Measurements from ENCODE around the gene MSLN.
"Not testable (repeated sequence)": the region's sequence is repeated elsewhere in the genome, so short reads cannot be mapped to it uniquely, and the experiment has no call there.

MSLN gene

DNA sequence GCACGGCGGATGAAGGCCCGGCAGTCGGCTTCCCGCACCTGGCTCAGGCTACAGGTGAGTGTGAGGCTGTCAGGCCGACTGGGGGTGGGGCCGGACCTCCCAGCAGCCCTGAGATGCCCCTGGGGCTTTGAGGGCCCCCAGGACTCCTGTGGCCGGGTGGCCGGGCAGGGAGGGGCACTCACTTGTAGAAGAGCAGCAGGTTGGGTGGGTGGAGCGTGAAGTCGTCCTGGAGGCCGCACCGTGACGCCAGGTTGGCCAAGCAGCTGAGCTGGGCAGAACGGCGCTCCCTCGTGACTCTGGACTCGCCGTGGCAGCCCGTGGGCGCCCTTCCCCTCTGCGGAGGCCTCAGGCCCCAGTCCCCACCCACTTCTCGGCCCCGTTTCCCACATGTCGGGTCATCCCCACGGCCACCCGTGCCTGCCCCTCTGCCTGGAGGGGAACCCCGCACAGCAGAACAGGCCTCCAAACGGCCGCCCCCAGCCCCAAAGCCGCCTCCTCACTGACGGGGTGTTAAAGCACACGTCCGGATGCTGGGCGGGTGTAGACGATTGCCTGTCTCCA lies 14.8 kb downstream of the MSLN start:
- DNase-seq (ENCODE audit: low read depth in 2 of 2): no peak

DNA sequence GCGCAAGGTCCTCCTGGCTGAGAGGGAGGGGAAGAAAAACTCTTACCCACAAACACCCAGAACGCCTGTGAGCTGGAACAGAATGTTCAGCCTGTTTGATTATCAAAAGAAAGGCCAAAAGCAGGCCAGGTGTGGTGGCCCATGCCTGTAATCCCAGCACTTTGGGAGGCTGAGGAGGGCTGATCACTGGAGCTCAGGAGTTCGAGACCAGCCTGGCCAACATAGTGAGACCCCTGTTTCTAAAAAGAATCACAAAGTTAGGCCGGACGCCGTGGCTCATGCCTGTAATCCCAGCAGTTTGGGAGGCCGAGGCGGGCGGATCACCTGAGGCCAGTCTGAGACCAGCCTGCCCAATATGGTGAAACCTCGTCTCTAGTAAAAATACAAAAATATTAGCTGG lies 15.8 kb downstream of the MSLN start:
- DNase-seq (ENCODE audit: low read depth in 2 of 2): not testable (repeated sequence)

DNA sequence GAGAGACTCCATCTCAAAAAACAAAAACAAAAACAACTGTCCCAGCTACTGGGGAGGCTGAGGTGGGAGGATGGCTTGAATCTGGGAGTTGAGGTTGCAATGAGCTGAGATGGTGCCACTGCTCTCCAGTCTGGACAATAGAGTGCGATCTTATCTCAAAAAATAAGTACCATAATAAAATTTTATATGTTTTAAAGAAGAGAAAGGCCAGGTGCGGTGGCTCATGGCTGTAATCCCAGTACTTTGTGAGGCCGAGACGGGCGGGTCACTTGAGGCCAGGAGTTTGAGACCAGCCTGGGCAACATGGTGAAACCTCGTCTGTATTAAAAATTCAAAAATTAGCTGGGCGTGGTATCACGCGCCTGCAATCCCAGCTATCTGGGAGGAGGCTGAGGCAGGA lies 16.3 kb downstream of the MSLN start:
- no peak for DNase-seq (ENCODE audit: low read depth in 2 of 2)

DNA sequence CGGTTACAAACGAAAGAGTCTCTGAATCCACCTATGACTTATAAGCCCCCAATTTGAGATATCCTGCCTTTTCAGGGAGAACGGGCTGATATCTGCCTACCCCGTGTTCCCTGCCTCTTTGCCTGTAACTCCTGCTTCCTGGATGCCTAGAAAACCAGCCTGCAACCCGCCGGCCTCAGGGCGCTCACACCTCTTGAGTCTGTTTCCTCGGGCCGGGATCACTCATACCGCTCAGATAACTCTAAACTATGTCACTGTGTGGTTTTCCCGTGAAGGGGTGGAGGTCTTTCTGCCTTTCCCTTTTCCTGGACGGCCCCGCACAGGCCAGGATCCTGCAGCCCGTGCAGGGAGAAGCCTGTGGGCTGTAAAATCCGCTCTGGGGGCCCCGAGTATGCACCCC lies 17.3 kb downstream of the MSLN start:
- DNase-seq (ENCODE audit: low read depth in 2 of 2): no peak

DNA sequence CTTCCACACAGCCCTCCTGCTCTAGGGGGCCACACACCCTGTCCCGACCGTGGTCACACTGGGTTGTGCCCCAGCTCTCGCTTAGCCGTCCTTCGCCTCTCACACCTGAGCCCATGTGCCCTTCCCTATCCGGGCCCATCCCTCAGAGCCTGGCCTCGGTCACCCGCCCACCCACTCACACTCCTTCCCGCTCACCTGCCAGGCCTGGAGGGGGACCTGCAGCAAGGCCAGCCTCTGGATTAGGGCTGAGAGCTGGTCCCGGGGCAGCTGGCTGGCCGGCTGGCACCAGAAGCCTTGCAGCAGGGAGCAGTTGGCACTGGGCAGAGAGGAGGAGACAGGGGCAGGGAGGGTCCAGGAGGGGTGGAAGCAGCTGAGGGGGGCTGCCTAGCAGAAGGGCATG lies 17.9 kb downstream of the MSLN start:
- DNase-seq (ENCODE audit: low read depth in 2 of 2): no peak

DNA sequence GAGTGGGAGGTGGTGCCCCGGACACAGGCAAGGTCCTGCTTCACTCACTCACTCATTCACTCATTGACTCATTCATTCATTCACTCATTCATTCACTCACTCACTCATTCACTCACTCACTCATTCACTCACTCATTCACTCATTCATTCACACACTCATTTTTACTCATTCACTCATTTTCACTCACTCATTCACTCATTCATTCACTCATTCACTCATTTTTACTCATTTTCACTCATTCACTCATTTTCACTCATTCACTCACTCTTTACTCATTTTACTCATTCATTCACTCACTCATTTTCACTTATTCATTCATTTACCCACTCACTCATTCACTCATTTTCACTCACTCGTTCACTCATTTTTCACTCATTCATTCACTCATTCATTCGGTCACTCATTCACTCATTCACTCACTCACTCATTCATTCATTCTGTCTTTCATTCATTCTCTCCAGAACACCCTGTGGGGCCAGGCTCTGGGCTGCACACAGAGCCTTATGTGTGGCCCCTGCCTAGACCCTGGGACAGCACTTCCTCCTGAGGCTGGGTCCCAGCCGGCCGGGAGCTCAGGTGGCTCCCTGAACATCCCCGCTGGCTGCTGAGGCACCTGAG lies 18.5 kb downstream of the MSLN start:
- DNase-seq (ENCODE audit: low read depth in 2 of 2): no peak

DNA sequence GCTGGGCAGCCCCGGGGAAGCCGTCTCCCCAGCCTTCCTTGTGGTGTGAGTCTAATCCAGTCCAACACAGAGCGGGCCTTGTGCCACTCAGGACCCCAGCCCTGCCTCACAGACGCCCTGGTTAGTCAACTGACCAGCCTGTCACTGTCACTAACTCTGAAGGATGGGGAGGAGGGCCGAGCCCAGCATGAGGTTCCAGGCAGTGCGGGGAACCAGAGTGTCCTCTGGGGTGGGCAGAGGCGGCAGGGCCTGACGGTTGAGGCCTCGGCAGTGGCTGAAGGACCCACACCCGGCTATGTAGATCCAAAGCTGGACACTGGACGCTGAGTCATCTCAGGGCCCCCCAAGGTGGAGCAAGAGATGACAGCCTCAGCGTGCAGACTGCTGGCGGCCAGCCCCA lies 19.0 kb downstream of the MSLN start:
- no peak for DNase-seq (ENCODE audit: low read depth in 2 of 2)

DNA sequence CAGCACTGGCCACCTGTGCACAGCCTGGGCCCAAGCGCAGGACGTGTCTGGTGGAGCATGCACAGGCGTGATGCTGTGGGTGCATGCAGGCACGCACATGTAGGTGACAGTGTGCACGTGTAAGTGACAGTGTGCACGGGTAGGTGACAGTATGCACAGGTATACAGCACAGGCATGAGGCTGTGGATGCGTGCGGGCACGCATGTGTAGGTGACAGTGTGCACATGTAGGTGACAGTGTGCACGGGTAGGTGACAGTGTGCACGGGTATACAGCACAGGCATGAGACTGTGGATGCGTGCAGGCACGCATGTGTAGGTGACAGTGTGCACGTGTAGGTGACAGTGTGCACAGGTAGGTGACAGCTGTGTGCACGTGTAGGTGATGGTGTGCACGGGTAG lies 19.8 kb downstream of the MSLN start:
- DNase-seq (ENCODE audit: low read depth in 2 of 2): no peak

DNA sequence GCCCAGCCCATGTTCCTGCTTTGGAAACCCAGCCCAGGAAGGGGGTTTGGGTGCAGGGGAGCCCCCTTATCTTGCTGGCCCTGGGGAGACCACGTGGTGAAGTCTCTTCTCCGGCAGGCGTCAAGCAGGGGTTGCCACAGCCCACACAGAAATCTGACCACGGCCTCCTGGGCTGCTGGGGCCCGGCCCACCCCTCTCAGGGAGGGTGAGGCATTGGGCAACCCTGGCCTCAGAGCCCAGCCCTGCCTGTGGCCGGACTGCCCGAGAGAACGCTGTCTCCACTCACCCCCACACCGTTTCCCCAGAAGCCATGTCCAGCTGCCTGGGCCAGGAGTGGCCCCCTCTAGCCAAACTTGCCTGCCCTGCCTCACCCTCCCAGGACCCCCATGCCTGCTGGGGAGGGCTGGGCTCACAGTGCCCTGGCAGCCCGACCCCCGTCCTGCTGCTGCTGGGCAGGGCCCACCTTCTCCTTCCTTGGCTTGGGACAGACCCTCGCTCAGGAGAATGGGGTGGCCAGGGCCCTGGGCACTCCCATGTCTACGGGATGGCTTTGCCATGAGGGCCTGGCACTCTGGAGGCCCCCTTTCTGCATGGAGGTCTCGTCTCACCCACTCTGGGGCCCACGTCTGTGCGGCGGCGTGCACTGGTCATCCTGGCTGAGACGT lies 20.9 kb downstream of the MSLN start:
- no peak for DNase-seq (ENCODE audit: low read depth in 2 of 2)

DNA sequence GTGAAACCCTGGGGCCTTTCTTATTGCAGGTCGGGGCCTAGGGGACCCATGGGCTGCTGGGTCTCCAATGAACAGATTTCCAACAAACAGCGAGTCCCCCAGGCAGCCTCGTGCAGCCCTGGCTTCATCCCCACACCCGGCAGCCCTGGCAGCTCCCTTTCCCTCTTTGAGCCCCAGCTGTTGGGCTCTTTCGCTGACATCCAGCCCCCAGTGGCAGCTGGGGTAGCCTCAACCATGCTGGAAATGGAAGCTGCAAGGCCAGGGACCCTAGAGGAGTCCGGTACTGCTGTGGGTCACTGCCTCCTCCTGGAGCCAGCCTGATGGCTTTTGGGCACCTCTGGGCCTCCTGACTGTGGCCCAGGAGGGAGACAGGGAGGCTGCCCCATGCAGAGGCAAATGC lies 21.7 kb downstream of the MSLN start:
- DNase-seq (ENCODE audit: low read depth in 2 of 2): no peak

DNA sequence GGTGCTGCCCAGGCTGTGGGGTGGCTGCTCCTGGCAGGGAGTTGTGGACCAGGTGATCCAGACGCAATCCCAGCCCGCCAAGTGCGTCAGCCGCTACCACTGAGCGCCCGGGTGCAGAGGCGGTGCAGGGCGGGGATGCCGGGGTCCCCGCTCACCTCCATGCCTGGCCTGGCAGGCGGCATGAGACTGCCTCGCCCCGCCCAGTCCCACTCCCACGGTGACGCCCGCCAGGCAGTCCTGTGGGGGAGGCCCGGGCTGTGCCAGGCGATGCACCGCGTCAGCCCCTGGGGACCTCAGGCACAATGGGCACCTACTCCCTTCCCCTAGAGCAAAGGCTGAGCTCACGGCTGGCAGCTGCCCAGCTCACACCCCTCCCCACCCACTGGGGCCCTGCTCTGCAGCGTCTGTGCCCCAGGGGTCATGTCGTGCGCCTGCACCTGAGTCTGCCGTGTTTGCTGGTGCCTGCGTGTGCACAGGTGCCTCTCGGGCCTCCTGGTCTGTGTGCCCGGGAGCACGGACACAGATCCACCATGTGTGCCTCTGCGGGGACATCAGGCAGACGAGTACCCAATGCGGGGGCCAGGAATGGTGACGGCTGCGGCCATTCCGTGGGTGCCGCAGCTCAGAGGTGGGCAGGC lies 22.4 kb downstream of the MSLN start:
- DNase-seq (ENCODE audit: low read depth in 2 of 2): no peak

DNA sequence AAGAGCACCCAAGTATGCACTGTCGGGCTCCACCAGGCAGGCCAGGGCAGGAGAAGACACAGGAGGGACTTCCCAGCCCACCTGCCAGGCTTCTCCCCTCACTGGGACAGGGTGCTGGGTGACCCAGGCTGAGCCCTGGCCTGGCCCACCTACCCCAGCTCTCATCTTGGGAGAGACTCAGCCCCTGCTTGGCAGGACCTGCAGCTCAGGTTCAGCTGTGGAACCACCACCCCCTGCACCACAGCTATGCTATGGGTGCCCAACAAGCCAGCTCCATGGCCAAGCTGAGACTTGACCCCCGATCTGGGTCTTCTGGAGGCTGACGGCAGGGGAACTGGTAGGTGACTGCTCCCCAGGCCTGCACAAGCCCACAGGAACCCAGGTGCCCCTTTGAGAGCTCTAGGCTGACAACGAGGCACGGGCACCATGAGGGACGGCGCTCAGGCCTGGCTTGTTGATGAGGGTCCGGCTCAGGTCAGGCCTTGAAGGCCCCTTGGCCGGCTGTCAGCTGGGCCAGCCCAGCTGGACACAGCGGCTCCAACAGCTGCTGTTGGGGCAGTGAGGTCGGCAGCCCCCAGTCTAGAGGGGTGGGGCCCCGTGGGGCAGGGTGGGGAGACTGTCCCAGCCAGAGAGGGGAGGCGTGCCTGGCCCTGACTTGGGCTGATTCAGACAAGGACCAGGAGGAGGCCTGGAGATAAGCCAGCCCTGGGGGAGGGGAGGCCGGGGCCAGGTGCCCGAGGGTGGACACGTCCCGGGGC lies 23.0 kb downstream of the MSLN start:
- no peak for DNase-seq (ENCODE audit: low read depth in 2 of 2)

DNA sequence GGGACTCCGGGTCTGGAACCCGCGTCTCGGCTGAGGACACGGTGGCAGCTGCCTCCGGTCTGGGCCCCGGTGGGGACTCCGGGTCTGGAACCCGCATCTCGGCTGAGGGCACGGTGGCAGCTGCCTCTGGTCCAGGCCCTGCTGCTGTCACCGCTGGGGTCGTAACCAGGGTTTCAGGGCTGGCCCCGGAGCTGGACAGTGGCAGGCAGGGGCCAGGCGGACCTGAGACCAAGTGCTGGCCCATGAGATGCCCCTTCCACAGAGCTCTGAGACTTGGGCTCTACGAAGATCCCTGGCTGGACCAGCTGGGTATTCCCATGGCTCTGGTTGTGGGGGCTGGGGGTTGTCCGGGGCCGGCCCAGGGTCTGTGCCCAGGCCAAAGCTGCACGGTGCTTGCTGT lies 23.9 kb downstream of the MSLN start:
- no peak for DNase-seq (ENCODE audit: low read depth in 2 of 2)

DNA sequence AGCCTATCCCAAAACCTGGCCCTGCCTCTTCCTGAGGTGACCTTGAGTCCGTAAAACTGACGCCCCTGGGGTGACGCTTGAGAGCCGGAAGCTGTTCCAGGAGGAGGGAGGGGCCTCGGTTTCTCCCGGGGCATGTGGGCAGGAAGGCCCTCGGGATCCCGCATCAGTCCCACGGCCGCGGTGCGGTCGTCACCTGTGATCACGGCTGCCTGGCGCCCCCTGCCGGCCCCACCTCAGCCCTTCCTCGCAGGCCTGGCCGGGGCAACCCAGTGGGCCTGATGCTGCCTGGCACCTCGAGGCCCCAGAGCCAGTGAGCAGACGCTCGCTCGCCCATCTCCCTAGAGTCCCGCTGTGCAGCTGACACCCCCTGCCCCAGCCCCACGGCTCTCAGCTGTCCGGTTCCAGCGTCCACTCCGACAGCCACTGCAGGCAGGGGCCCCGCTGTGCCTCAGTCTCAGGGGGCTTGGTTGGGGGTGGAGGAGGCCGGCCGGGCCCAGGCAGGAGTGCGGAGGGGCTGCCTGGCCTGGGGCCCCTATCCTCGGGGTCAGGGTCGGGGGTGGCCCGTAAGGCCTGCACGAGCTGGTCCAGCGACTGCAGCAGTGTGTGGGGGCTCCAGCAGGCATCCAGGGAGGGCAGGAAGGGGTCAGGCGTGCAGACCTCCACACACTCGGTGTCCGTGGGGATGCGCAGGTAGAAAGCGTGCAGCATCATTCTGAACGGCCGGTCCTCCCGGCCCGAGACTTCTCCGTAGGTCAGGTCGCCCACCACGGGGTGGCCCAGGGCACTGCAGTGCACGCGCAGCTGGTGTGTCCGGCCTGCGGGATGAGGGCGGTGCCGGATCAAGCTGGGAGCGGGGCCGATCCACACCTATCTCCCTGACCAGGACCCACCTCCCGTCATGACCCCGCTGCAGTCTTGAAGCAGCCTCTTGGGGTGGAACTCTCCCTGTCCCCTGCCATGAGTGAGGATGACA lies 25.3 kb downstream of the MSLN start:
- peak; percentile 71 to 77 for DNase-seq (ENCODE audit: low read depth in 2 of 2)

DNA sequence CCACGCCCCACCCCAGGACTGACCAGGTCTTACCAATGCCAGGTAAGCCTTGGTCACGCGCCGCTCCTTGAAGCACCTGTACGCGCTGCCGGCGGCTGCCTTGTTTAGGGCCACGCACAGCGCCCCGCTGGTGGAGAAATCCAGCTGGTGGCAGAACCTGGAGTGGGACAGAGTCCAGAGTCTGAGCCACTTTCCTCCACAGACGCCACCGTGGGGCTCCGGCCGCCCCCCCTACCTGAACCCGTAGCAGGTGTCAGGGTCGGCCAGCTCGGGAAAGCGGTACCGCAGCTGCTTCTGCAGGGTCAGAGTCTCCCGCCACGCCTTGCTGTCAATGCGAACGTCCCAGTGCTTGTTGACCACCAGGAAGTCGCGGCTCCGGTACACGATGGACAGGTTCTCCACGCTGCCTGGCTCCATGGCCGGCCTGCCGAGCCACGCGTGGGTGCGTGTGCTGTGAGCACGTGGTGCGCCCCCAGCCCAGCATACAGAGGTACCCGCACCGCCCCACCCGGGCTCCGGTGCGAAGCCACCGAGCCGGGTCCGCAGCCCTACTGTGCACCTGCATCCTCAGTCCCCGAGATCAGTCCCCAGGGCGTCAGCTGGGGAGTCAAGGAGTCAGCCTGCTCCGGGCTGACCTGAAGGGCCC lies 26.9 kb downstream of the MSLN start:
- no peak for DNase-seq (ENCODE audit: low read depth in 2 of 2)

DNA sequence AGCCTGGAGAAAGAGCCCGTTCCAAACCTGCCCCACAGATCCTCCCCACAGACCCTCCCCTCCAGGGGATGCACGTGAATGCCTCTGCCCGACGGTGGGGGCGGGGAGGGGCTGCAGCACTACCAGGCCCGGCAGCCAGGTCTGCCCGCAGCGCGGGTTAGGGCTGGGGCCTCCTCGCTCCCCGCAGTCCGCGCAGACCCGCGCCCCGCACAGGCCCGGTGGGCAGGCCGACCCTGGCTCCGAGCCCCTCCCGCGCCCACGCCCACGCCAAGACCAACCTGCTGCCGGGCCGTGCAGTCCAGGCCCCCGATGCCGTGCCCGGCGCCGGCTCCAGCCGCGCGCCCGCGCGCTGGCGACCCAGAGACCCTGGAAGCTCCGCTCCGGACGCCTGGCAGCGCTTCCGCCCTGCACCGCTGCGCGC lies 27.5 kb downstream of the MSLN start, which contains the start of gene RPUSD1:
RPUSD1 (minus strand) TSS at position 404 of the 421 bp plus-strand sequence. CDS start 644 bp downstream, outside the sequence.
- DNase-seq (ENCODE audit: low read depth in 2 of 2): no peak

DNA sequence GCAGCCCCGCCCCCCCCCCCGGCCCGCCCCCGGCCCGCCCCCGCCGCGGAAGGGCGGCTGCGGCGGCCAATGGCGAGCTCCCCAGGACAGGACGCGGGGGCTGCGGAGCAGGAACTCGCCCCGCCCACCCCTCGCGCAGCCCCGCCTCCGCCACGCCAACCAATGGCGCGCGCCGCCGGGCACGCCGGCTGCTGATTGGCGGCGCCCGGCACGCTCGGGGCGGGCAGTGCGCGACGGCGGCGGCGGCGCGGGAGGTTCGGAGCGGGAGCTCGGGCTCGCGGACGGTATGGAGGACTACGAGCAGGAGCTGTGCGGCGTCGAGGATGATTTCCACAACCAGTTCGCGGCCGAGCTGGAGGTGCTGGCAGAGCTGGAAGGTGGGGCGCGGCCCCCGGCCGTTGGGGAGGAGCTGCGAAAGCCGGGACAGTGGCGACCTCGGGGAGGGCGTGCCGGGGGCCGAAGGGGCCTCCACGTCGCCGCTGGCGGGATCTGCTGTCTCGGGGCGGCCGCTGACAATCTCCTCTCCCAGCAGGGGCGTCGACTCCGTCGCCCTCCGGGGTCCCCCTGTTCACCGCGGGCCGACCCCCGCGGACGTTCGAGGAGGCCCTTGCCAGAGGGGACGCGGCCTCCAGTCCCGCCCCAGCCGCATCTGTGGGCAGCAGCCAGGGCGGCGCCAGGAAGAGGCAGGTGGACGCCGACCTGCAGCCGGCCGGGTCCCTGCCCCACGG lies 28.0 kb downstream of the MSLN start, which contains the start of gene CHTF18:
CHTF18 (plus strand) TSS at position 222 of the 728 bp plus-strand sequence; CDS start at position 287, 65 bp downstream.
- peak; percentile 90 to 95 for DNase-seq (ENCODE audit: low read depth in 2 of 2)

DNA sequence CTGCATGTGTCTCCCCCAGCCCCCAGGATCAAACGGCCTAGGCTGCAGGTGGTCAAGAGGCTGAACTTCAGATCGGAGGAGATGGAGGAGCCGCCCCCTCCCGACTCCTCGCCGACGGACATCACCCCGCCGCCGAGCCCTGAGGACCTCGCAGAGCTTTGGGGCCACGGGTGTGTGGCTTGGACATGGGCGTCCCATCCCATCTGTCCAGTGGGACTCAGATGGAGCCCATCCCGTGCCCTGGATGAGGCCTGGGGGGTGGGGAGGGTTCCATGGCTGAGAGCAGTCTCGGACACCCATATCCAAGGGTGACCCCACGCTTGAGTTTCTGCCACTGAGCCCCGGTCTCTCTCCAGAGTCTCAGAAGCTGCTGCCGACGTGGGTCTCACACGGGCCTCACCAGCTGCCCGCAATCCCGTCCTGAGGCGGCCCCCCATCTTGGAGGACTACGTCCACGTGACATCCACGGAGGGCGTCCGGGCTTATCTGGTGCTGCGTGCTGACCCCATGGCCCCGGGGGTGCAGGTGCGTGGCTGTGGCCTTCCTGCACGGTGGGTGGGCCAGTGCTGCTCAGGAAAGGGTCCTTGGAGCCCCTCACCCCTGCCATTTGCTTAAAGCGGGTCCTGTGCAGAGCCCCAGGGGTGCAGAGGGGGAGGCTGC lies 28.8 kb downstream of the MSLN start:
- no peak for DNase-seq (ENCODE audit: low read depth in 2 of 2)

DNA sequence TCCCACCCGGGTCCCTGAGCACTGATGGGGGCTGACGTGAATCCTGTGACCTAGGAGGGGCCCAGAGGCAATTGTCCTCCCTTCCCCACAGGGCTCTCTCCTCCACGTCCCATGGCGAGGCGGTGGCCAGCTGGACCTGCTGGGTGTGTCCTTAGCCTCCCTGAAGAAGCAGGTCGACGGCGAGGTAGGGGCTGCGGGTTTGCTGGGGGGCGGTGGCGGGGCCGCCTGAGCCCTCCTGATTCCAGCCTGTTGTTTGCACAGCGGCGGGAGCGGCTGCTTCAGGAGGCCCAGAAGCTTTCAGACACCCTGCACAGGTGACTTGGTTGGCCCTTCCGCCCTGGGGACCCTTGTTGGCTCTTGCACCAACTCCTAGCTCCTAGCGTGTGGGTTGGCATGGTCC lies 29.6 kb downstream of the MSLN start:
- DNase-seq (ENCODE audit: low read depth in 2 of 2): no peak
